OCI-LY7 (cell line): Measurements from ENCODE around the gene IL17RE.

ENCODE experiments used
- CTCF ChIP-seq: fragments of 200-600 bp; sonication (generic); conservative IDR thresholded peaks from 2 replicates; pipeline ENCODE4 v1.5.1; 2014; ENCODE audit warnings: mild to moderate bottlenecking, antibody characterized with exemption, low read length, moderate library complexity, mixed read lengths
- EZH2phosphoT487 ChIP-seq: fragments of 200-600 bp; sonication (generic); IDR thresholded peaks from 2 replicates; pipeline ENCODE4 v1.6.1; 2018; ENCODE audit warnings: low read depth, borderline replicate concordance, mild to moderate bottlenecking, mixed run types, antibody characterized with exemption, low read length, moderate library complexity, mixed read lengths

DNA sequence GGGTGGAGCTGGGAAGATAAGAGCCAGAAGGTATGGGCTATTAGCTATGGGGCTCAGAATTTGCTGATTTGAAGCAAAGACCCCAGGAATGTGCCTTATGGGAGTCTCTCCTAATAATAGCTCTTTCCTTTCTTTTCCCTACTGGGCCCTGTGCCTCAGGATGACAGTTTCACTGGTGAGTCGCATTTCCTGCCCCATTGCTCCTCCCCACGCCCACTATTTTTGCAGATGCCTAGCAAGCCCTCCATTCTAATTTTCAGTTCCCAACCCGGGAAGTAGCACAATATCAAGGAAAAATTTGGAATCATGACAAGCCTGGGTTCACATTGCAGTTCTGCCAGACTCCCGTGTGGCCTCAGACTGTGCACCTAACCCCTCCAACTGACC lies 583 bp downstream of the IL17RE start:
- no peak for TF ChIP-seq CTCF
- TF ChIP-seq EZH2phosphoT487 = no peak
